GM19438 (cell line): ENCODE measurements around the gene EXOC2.
"Not testable (repeated sequence)": the region's sequence is repeated elsewhere in the genome, so short reads cannot be mapped to it uniquely, and the experiment has no call there.

Experiments
- ATAC-seq: cut with Tn5 transposase; IDR thresholded peaks from one replicate; pipeline ENCODE4 v1.9.1; 2021; ENCODE audit warnings: low read depth; ENCODE audit not compliant: unreplicated experiment

The EXOC2 gene

DNA sequence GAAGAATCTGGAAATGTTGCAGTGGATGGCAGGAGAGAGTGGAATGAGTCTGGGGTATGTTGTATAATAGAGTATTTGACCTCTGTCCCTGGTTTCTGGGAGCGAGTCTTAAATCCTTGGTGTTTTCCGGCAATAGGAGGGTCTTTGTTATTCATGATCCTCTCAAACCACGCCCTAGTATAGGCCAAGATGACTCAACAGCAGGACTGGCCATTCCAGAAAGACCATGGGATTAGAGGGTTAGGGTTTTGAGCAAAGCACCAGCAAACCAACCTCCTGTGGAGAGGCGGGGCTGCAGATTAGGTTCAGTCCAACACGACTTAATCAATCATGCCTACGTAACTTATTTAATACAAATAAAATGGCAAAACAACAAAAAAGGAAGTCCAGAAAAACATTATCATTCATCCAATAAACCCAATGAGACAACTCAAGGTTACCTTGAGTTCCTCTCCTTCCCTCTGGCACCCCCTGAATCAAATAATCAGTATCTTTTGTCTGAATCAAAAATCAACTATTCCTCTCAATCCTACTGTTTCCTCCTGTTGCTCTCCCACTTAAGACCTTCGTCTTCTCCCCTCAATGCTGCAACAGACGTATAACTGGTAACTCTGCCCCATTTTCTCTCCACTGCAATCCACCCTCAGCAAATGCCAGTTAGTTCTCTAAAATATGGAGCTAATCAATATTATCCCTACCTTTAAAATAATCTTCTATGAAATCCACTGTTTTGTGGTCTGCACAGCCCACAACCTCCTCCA, 51.5 kb downstream of the EXOC2 start:
- no peak for ATAC-seq

DNA sequence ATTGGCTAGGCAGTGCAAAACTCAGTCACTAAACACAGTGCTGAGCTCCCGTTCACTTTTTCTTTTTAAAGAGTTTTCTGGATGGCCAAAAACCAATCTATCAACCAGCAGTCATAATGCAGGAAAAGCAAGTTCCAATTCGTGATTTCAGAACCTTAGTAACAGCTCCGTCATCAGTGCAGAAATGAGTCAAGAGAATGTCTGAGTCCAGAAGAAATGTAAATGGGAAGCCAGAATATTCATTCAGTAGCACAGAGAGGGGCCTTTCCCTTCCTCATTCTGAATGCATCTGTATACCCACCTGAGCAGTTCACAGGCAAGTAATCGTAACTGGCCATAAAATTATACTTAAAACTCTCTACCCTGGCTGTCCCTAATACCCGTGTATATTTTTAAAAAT, 56.5 kb downstream of the EXOC2 start:
- peak; percentile 70 for ATAC-seq

DNA sequence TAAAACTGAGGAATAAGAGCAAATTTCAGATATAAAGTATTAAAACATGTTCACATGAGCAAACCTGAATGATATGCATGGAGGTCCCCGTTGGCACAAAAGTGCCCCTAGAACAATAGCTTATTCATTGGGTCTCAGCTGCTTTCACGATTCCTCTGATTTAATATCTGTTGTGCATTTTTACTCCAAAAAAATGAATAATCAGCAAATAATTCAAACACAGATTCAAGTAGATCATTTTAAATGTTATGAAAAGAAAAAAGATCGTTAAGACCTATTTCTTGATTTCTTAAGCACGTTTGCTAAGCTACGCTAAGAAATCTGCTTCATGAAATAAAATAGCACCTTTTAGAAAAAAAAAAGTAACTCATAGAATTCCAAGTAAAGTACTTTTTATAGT, 57.7 kb downstream of the EXOC2 start:
- ATAC-seq = no peak

DNA sequence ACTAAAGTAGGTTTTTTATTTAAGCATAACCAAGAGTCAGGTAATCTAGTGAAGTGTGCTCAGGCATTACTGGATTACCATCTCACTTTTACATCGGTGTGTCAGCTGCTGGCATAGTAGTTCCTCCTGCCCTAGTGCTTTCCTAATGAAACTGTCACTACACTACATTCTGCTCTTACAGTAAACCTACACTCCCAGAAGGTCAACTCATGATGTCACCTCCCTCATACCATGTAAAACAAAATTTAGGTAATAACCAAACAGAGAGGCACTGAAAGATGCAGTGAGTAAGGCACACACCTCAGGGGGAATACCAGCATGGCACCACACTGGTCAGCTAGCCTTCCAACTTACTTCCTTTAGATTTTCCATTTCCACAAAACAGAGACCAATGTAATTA, 59.3 kb downstream of the EXOC2 start:
- no peak for ATAC-seq

DNA sequence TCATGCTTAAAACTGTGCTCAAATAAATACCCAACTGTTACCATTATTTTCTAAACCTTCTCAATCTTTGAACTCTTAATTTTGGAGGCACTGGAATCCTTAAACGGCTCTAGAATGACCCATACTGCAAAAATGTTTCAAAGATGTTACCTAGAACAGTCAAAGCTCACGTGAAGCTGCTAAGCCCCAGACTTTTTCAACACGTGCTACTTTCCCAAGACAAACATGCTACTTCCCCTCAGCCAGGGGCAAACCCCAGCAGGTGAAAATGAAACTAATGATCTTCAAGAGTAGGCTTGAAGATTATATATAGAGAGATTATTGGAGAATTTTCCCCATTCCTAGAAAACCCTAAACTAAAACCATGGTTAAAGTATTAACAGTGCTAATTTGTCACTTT, 64.2 kb downstream of the EXOC2 start:
- no peak for ATAC-seq

DNA sequence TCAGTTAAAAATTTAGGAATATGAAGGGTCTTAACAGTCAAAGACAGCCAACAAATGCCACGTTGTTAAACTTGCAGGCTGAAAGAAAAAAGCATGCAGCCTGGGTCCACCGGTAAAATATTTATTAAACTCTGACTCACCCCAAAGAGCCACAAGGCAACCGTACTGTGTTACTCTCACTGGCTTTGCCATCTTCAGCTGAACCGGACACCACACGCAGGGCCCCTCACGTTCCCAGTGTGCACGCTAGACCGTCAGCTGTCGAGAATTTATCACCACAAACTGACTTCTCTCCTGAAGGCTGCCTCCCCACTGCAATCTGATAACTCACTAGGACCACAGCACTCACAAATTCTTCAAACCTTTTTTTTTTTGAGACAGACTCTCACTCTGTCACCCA, 66.7 kb downstream of the EXOC2 start:
- ATAC-seq = no peak

DNA sequence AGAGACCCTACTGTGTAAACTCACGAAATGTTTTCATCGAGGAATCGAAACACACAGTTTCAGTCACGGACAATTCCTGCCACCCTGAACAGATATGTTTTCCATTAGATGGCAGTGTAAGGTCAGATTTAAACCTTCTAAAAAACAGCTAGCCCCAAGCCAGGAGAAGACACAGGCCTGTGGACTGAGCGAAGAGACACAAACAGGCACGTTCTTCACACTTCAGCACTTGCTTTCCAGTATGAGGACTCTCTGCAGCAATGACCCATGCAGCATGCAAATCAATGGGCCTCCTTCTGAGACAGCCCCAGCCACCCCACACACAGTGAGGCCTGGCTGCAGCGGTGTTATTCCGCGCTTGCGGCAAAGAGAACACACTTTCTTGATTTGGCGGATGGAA, 68.0 kb downstream of the EXOC2 start:
- ATAC-seq = no peak

DNA sequence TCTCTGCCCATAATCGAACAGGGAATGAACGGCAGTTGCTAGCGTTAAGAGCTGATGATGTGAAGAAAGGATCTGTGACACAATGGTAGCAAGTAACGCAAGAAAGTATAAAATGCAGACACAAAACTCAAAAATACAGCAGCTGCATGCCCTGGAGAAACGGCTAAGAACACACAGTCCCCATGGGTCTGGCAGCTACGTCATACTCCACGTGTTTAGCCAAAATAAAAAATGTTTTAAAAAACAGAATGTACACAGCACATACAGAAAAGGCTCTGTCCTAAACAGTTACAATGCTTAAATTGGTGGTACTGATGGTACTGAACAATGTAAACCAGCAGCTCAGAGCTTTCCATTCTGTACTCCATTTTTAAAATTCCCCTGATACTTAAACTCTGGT, 70.5 kb downstream of the EXOC2 start:
- no peak for ATAC-seq

DNA sequence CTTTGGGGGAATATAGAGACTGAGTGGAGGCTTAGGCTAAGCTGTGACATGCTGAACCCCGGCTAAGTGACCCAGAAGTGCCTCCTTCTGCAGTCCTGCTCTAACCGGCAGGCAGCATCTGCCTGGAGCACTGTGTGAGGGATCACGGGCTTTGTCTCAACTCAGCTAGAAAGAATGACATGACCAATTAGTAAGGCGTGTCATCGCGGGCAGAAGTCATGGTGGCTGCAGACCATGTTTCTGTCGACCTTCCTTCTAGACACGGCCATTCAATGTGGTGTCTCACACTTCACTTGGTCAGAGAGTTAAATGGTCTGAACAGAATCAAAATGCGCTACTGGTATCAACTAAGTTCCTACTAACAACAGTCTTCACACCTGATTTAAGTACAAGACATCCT, 71.0 kb downstream of the EXOC2 start:
- ATAC-seq = no peak

DNA sequence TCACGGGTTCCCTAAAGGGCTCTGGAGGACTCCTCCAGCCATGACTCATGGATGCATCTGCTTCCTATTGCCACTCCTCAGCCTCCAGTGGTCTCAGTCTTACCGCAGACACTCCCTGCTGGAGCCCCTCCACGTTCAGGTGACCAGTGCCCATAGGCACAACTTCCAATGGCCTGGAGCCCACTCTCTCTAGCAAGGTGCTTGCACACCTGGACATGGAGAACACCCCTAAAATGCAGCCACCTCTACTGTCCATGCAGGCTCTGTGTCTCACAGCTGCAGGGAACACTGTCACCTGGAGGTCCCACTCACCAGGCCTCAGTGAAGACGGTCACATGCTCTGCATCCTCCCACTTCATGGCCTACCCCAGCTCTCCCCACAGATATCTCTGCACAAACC, 72.0 kb downstream of the EXOC2 start:
- ATAC-seq = no peak

DNA sequence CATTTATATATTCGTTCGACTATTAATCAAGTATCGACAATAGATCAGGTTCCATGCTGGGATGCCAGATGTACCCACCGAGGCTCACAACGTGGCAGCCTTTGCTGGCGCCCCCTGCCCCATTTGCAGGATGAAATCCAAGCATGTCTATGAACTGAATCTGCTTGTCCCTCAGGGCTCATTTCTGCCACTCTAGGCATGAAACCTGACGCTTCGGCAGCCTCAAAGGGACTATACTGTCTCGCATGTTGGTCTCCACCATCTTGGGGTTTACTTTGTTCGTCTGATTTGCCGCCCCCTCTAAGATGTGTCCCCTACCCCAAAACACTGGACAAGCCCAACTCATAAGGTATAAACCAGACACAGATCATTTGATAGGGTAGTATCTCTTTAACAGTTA, 72.8 kb downstream of the EXOC2 start:
- no peak for ATAC-seq

DNA sequence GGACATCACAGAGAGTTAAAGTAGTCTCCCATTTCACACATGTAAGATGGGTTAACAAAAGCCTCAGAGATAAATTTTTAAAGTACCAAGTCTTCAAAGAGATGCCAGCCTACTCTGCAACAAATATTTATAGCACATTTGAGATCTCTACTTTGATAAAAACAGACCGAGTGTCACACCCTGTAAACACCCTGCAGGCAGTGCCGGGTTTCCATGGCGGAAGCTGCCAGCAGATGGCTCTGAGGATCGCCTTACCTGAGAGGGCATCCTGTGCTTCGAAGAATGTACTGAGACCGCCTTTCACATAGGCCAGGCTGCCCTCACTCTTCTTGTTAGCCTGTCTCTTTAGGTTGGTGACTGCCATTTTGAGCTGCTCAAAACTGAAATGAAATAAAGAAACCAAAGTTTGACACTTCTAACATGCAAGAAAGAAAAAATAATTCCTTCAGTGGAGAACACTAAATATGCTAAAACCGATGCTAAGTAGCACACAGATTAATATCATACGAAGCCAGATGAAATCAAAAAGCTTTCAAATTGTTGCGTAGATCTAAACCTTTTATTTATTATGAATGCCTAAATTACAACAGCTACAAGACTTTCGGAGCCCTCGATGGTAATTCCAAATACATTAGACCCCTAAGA, 75.4 kb downstream of the EXOC2 start:
- no peak for ATAC-seq

DNA sequence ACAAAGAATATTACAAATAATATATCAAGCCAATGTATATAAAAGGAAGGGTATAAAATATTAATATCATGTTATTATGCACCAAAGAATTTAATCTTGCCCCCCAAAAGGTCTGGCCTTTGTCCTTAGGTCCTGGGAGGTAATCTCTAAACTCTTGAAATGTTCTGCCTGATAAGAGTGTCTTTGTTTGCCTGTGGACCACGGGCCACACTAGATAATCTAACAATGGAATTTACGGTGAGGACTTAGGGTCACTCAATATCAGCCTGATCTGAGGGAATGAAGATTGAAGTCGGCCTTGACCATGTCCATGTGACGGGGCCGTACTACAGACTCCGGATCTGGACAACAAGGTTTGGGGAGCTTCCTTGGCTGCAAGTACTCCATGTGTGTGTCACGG, 79.0 kb downstream of the EXOC2 start:
- ATAC-seq = no peak

DNA sequence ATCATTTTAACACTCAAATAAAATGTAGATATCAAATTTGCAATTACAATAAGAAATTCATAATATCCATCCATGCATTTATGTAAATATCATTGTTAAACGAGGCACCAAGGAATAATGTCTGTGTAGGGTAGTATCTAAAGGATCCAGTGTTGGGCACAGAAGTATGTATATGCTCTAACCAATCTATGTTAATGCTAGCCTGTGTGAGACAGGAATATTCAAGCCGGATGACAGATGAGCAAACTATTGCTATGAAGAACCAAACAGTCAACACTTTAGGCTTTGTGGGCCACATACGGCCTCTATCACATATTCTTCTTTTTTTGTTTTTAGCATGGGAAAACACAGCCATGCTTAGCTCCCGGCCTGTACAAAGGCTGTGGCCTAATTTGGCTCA, 81.0 kb downstream of the EXOC2 start:
- ATAC-seq = no peak

DNA sequence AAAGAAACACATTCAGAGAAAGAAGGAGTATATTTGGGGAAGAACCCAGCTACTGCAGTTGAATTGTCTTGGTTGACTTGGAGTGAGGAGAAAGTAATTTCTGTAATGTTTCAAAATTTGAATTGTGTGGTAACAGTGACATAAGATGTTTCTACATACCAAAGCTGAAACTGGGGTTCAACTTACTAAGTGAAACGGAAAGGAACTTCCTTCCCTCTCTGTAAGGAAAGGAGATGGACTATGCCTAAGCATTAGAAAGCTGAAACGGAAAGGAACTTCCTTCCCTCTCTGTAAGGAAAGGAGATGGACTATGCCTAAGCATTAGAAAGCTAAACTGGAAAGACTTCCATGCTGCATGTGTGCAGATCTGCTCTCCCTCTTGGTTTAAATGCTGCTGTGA, 82.1 kb downstream of the EXOC2 start:
- ATAC-seq = no peak

DNA sequence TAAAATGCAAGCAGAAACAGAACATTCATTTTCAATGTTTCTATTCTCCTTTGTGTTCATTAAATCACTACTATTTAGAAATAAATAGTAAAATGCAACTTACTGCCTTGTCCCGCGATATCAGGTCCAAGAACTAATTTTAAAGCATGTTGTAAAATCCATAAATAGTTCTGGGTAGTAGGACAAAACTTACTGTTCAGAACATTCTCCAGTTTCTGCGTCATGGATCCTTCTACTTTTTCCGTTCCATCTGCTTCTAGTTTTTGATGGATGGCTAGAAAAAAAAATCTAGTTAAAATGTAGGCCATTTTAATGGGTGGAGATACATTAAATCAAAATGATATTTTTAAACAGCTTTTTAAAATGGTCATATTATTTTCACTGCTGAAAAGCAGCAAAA, 83.0 kb downstream of the EXOC2 start:
- ATAC-seq = no peak

DNA sequence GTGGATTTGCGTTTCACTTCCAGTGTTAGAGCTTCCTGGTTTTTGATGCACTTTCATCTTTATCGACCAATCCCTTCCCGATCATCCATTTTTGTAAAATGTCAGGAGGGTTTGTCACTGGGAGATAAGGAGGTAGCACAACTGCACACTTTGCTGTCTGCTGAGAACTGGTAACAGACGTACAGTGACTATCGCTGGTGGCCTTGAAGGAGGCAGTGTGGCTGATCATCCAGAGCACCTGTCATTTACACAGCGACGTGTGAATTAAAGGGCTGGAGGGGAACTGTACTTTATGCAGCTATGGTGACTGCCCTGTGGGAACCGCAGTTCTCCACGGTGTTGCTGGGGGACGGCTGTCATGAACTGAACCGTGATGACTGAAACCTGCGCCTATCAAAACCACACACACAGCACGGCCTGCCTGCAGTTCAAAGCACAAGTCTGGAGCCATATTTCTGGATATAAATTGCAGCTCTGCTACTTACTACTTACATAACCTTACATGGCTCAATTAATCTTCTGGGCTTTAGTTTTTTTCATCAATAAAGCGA, 86.0 kb downstream of the EXOC2 start:
- no peak for ATAC-seq

DNA sequence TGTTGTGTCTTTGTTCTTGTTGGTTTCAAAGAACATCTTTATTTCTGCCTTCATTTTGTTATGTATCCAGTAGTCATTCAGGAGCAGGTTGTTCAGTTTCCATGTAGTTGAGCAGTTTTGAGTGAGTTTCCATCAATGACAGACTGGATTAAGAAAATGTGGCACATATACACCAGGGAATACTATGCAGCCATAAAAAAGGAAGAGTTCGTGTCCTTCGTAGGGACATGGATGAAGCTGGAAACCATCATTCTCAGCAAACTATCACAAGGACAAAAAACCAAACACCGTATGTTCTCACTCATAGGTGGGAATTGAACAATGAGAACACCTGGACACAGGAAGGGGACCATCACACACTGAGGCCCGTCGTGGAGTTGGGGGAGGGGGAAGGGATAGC, 87.0 kb downstream of the EXOC2 start:
- ATAC-seq = not testable (repeated sequence)

DNA sequence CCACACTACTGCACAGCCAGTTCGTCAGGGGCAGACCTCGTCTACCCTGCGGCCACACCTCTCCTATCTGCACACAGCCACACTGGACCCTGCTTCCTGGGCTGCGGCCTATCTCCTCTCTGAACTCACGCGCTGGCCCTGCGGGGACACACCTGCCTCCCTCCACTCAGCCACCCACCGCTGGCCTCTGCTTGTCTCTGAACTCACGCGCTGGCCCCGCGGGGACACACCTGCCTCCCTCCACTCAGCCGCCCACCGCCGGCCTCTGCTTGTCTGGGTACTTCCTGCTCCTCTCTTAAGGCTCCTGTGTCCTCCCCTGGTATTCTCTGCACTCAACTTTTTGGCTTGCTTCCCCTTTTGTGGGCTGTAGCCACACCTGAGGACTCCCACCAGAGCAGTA, 88.4 kb downstream of the EXOC2 start:
- no peak for ATAC-seq

DNA sequence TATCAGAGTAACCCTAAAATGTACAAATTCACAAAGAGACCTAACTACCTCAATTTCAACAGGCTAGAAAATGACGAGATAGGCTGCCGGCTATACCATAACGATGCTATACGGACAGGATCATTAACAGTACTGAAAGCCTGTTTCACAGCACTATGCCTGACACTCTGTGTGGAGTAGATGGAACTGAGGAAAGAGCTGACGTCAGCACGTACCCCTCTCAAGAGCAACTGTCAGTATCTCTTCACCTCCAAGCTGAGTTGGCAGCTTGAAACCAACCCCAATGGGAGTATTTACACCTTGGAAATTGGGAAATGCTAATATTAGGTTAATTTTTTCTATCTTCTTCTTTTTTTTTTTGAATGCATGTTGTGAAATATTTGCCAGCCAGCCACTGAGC, 89.7 kb downstream of the EXOC2 start:
- no peak for ATAC-seq

DNA sequence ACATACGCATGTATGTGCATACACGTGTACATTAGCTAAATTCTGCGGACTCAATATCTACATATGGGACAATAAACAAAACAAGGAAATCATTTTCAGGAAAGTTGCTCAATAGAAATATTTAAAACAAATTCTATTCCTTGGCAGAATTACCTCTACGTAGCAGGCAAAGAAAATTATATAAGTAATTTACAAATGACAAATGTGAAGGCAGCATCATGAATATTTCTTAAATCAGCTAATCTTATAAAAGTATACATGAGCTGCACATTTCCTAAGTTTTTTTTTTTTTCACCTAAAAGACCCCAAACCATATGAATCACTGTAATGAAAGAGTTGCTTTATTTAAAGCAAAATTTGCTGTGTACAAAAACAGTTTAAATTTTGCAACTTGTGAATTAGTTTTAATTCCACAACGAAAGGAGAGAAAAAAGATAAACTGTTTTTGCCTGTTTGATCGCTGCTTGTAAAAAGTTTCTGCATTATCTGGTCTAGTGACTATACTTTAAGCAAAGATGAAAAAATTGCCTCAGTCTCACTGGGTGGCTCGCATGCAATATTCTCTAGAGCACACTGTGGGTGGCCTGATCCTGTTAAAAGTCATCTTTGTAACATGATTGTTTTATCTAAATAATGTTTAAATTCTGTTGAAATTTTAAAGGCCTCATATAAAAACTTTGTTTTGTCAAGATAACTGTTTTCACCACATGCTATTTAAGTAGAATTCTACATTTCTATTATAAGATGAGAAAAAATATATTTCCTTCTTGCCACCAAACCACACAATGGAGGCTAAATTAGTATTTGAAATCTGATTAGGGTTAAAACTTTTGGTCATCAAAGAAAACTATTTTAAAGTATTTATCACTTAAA, 93.1 kb downstream of the EXOC2 start:
- ATAC-seq = no peak

DNA sequence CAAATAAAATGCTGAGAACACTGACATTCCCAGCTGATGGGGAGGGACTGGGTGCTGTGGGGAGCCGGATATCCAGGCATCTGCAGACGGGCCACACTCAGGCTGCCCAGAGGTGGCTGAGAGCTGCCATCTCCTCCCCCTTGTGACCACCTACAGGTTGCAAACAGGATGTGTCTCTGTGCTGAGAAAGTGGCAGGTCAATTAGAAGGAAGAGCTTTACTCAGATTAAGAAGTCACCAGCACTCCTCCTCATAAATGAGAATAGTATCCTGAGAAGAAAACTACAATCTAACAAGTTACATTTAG, 99.1 kb downstream of the EXOC2 start:
- ATAC-seq = no peak
